Thoracic aorta (tissue), 2 donors: Measurements from ENCODE around the gene RERG. TPM values are rescaled to one million over a fixed set of nuclear protein-coding genes. Genes with fewer than 3 reads are reported as not detected.

Experiments
- ATAC-seq: fragments of 150-250 bp; one replicate; pipeline ENCODE4 v1.8.0; 2017; ENCODE audit warnings: low read depth; ENCODE audit not compliant: insufficient number of reproducible peaks, low FRiP score
- DNase-seq: peaks from one replicate; pipeline ENCODE4 v3.0.0-alpha.2; 2020; ENCODE audit warnings: low spot score
- H3K27ac ChIP-seq, 2 donors: fragments of 200-600 bp; sonication (generic); 1 replicate in 1 of 2; 2 replicates in 1 of 2; pipeline ENCODE4 v1.5.1; 2016; ENCODE audit warnings: mild to moderate bottlenecking in 2 of 2, moderate library complexity in 2 of 2
- H3K27me3 ChIP-seq: fragments of 200-600 bp; sonication (generic); replicated peaks from 2 replicates; pipeline ENCODE4 v1.6.0; 2016; ENCODE audit warnings: mild to moderate bottlenecking; ENCODE audit not compliant: insufficient read depth
- H3K36me3 ChIP-seq: fragments of 200-600 bp; sonication (generic); one replicate; pipeline ENCODE4 v1.5.1; 2016
- H3K4me1 ChIP-seq, 2 donors: fragments of 200-600 bp; sonication (generic); 1 replicate in 1 of 2; 2 replicates in 1 of 2; pipeline versions ENCODE4 v1.5.1 to v1.6.0; 2016; ENCODE audit warnings: low read depth in 2 of 2, mild to moderate bottlenecking in 1 of 2; ENCODE audit not compliant: control insufficient read depth in 1 of 2
- H3K4me3 ChIP-seq: fragments of 200-600 bp; sonication (generic); 2 replicates; pipeline ENCODE4 v1.5.1; 2016; ENCODE audit warnings: mild to moderate bottlenecking
- H3K9me3 ChIP-seq: fragments of 200-600 bp; sonication (generic); 2 replicates; pipeline ENCODE4 v1.5.1; 2016
- CTCF ChIP-seq: fragments of 200-600 bp; sonication (generic); IDR thresholded peaks from one replicate; pipeline ENCODE4 v1.5.1; 2019; ENCODE audit warnings: antibody characterized with exemption
- total RNA-seq, 2 donors: library from RNA; depleted of rRNA; stranded (reverse); fragments of >200 nt; gene quantifications; one replicate each; pipeline versions ENCODE4 v1.1.0 to v1.2.3, GENCODE V29; 2016

The RERG gene
- total RNA-seq, 2 donors from 2014 or later, result 92.3 to 120 TPM

- no peaks in the 10 kb centered on the region for H3K9me3 ChIP-seq
- TF ChIP-seq CTCF, result no peak
- no peak overlapping the region for H3K4me3 ChIP-seq
- H3K4me1 ChIP-seq, result no peaks in the 10 kb centered on the region
- no peak for DNase-seq
- H3K36me3 ChIP-seq, result no peaks in the 10 kb centered on the region
- no peak overlapping the region for H3K27ac ChIP-seq
- ATAC-seq, result no peak
- H3K27me3 ChIP-seq, result no peaks in the 10 kb centered on the region
Measured at GRCh38 chr12:15240898-15241297, 19.7 kb upstream of the RERG start.

- ATAC-seq (no peak), DNase-seq (no peak)
- H3K36me3 ChIP-seq, result no peaks in the 10 kb centered on the region
- no peaks in the 10 kb centered on the region for H3K9me3 ChIP-seq
- TF ChIP-seq CTCF, result no peak
- H3K4me3 ChIP-seq, result no peak overlapping the region
- H3K27me3 ChIP-seq, result no peaks in the 10 kb centered on the region
- no peak overlapping the region for H3K27ac ChIP-seq
- H3K4me1 ChIP-seq, result no peaks in the 10 kb centered on the region
Measured at GRCh38 chr12:15234508-15234907, 13.3 kb upstream of the RERG start.

GRCh38 chr12:15234011-15234410 lies 12.8 kb upstream of the RERG start:
- no peak for TF ChIP-seq CTCF
- no peaks in the 10 kb centered on the region for H3K27me3 ChIP-seq
- H3K27ac ChIP-seq, result no peak overlapping the region
- no peaks in the 10 kb centered on the region for H3K9me3 ChIP-seq
- H3K4me1 ChIP-seq, result no peaks in the 10 kb centered on the region
- no peaks in the 10 kb centered on the region for H3K36me3 ChIP-seq
- ATAC-seq (no peak), DNase-seq (no peak)
- H3K4me3 ChIP-seq, result no peak overlapping the region

- H3K9me3 ChIP-seq, result no peaks in the 10 kb centered on the region
- no peaks in the 10 kb centered on the region for H3K36me3 ChIP-seq
- DNase-seq (no peak), ATAC-seq (no peak)
- no peak overlapping the region for H3K27ac ChIP-seq
- H3K4me1 ChIP-seq, result no peaks in the 10 kb centered on the region
- H3K27me3 ChIP-seq, result no peaks in the 10 kb centered on the region
- TF ChIP-seq CTCF, result no peak
- H3K4me3 ChIP-seq, result no peak overlapping the region
Measured at GRCh38 chr12:15232959-15233358, 11.7 kb upstream of the RERG start.

- ATAC-seq (no peak), DNase-seq (no peak)
- H3K9me3 ChIP-seq, result no peaks in the 10 kb centered on the region
- H3K4me3 ChIP-seq, result no peak overlapping the region
- H3K4me1 ChIP-seq, result peaks cover 0 to 9% of the 10 kb centered on the region in 2 donors
- H3K36me3 ChIP-seq, result no peaks in the 10 kb centered on the region
- H3K27me3 ChIP-seq, result no peaks in the 10 kb centered on the region
- TF ChIP-seq CTCF, result no peak
- H3K27ac ChIP-seq, result no peak overlapping the region
Measured at GRCh38 chr12:15231493-15231892, 10.3 kb upstream of the RERG start.
